HG03280 (cell line): ENCODE measurements around the gene LRCH4.
"Not testable (repeated sequence)": the region's sequence is repeated elsewhere in the genome, so short reads cannot be mapped to it uniquely, and the experiment has no call there.

Source experiments
- ATAC-seq: cut with Tn5 transposase; IDR thresholded peaks from one replicate; pipeline ENCODE4 v1.9.1; 2021; ENCODE audit warnings: mild to moderate bottlenecking, moderate library complexity; ENCODE audit not compliant: unreplicated experiment

Gene LRCH4

DNA sequence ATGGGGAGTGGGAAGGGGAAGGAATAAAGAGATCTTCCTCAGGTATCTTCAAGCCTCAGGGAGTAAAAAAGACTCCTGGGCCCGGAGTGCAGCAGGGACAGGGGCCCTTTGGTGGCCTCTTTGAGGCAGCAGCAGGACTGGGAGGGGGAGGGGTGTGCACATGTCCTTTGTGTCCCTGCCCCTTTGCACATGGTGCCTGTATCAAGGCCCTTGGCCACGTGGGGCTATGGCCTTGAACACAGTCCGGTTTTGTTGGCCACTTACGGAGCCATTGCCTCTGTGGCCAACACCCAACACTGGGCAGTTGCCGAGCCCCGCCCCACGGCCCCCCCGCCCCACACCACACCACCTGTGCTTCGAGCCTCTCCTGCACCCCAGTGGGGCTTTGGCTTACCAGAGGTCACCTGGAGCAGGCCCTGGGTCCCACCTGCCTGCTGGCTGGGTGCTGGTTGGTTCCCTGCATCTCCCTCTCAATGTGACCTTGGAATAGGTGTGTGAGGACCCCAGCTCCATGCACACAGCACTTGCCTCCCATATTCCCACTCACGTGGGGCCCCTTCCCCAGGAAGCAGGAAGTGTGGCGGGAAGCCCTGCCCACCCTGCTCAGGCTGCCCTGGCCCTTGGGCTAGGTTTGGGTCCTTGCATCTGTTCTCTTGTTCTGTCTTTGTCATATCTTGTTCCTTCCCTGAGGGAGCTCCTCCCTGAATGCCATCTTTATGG is 17.6 kb downstream of the LRCH4 start:
- no peak for ATAC-seq

DNA sequence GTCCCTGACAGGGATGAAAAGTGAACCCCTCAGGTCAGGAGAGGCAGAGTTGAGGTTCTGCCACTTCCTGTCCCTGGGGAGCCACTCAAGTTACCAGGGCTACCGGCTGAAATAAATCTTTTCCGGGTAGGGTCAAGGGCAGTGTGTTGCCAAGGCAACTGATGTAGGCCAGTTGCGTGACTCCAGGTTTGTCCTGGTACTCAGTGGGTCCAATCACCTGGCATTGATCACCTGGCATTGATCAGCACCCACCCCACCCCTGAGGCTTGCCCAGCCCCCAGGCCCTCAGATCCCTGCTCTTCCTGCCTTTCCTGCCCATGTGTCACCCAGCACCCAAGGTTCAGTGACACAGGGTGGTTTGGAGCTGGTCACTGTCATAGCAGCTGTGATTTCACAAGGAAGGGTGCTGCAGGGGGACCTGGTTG is 18.2 kb downstream of the LRCH4 start:
- no peak for ATAC-seq

DNA sequence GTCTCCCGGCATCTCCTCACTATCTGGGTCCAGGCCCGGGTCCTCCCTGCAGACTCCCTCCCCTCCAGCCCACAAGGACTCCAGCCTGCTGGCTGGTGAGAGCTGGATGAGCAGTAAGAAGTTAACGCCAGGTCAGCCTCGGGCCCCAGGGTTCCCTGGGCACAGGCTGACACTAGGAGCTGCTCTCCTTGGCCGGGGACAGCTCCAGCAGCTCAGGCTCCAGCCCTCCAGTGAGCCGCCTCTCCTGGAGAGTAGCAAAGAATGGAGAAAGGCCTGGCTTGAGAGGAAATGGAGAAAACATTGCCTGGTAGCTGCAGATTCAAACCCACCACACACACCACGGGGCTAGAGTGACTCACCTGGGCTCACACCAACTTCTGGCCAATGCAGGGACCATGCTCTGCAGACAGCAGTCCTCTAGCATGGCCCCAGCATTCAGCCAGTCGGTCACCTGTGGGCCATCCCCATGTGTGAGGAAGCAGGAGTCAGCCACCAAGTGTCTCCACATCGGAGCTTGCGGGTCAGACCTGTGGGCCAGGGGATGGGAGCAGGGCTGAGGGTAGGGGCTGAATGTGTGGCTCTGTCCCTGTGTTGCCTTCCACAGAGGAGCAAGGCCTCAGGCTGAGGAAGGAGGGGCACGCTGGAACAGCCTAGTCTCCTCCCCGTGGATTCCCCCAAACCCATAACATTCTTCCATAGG is 18.7 kb downstream of the LRCH4 start:
- no peak for ATAC-seq

DNA sequence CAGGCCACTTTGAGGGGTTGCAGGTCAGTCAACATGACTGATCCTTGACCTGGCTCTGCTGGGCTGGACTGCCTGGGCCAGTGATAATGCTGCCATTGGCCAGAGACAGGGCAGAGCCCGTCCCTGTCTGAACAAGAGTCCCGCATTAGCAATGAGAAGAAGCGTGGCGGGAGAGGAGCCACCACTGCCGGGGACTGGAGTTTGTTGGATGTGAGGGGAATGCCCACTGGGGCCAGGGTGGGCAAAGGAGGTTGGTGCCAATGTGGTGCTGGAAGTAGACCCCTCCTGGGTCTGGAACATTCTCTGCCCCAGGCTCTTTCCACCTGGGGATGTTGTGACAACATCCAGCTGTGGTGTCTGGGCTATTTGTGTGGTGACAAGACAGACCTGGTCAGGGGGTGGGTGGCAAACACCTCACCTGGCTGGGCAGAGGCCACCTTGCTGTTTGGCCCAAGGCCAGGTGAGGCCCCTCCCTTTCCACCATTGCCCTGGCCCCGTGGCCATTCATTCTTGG is 19.9 kb downstream of the LRCH4 start:
- no peak for ATAC-seq

DNA sequence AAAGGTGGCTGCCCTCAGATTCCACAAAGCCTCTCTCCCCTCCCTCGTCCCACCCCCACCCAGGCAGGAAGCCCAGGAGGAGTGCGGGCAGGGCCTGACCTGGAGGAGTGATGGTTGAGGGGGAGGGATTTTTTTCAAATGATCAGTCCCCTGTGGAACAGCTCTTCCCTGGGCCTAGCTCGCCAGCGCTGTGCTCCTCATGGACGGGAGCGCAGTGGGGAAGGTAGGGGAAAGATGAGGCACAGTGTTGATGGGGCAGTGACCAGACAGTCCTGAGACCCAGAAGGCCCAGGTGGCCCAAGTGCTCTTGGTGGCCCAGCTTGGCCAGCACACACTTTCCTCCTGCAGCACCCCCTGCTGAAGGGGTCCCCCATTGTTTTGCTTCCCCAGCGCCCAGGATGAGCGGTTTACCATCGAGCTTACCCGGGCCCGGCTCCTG is 20.8 kb downstream of the LRCH4 start:
- ATAC-seq: no peak

DNA sequence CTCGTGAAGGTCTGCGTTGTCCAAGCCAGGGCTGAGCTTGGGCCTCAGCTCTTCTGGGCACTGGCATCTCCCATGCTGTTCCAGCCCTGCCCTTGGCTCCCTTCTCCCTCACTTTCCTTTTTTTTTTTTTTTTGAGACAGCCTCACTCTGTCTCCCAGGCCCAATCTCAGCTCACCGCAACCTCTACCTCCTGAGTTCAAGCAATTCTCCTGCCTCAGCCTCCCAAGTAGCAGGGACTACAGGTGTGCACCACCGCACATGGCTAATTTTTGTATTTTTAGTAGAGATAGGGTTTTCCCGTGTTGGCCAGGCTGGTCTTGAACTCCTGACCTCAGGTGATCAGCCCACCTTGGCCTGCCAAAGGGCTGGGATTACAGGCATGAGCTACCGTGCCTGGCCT is 21.5 kb downstream of the LRCH4 start:
- ATAC-seq: not testable (repeated sequence)

DNA sequence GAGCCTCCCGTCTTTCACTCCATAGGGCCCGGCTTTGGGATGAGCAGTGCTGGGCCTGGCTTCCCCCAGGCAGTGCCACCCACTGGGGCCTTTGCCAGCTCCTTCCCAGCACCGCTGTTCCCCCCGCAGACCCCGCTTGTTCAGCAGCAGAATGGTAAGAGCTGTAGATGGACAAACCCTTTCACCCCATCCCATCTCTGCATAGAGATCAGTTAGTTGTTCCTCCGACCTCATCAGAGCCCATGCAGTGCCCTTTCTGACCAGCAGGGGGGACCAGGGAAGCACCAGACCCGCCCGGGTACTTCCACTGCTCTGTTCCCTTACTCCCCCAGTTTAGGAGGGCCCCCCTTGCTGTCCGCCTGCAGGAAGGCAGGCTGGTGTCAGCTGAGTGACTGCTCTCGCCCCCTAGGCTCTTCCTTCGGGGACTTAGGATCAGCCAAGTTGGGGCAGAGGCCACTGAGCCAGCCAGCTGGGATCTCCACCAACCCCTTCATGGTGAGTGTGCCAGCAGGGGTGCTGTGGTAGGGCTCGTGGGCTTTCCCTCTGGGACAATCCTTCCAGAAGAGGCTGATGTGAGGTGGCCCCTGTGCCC is 22.0 kb downstream of the LRCH4 start:
- no peak for ATAC-seq

DNA sequence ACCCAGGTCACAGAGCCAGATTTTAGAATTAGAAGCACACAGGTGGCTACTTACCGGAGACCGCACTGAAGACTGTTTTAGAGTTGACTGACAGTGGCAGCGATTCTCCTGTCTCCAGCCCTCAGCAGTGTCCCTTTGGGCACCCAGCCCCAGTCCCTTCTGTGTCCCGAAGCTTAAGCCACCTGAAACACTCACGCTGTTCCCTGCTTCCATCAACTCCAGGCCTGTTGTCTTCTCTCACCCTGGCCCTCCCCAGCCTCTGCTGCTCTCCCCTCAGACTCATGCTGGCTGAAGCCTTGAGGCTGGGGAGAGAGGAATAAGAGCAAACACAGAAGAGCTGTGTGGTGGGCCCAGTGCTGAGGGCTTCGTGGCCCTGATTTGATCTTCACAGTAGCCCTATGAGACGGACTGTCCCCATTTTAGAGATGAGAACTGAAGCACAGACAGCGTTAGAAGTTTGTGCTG is 22.8 kb downstream of the LRCH4 start:
- ATAC-seq: no peak

DNA sequence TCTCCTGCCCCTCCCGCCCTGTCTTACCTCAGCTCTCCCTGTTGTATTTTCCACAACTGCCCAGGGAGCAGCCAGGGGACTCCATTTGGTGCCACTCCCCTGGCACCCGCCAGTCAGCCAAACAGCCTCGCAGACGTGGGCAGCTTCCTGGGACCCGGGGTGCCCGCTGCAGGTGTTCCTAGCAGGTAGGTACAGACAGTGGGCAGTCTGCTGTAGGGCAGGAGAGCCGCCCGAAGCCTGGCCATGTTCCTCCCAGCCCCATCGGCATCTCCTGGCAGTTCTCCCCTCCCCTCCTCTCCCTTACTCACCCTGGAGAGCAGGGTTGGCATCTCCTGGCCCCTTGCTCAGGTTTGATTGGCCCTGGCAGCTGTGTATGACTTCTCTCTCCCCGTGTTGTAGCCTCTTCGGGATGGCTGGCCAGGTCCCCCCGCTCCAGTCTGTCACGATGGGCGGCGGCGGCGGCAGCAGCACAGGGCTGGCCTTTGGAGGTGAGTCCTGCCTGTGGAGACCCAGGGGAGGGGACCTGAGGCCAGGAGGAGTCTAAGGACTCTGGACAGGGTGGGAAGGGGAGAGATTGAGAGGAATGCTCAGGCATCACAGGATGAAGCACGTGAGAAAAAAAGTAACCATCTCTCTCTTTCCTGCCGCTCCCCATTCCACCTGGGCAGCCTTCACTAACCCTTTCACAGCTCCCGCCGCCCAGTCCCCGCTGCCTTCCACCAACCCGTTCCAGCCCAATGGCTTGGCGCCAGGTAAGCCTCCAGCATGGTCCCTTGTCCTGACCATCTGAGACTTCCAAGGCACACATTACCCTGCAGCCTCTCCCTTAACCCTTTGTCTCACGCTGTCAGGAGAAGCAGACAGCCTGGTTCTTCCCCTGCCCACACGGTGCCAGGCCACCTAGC is 23.5 kb downstream of the LRCH4 start:
- no peak for ATAC-seq

DNA sequence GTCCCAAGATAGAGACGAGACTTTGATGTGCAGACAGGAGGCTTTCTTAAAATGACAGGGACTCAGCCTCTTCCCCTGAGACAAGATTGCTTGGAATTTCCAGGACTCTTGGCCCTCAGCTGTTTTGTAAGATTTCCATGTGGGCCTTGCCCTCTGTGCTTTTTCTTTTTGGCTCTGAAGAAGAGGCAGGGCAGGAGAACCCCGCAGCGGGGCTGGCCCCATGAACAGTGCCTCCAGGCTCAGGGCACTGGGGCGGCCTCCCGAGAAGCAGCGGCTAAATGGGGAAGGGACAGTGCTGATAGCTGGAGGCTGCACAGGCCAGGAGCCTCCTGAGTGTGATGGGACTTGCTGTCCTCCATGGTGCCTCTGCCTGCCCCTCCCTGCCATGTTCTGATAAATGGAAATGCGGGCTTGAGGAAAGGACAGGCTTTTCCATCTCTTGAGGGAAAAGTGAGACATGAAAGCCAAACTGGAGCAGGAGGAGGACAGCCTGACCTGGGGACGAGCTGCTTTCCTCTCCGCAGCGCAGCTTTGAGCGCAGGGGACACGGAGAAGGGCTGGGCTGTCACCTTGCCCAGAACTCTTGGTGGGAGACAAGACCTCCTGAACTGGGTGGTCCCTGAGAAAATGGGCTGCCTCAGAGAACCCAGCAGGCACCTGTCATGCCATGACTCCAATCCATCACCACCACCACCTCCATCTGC is 24.3 kb downstream of the LRCH4 start:
- ATAC-seq: no peak

DNA sequence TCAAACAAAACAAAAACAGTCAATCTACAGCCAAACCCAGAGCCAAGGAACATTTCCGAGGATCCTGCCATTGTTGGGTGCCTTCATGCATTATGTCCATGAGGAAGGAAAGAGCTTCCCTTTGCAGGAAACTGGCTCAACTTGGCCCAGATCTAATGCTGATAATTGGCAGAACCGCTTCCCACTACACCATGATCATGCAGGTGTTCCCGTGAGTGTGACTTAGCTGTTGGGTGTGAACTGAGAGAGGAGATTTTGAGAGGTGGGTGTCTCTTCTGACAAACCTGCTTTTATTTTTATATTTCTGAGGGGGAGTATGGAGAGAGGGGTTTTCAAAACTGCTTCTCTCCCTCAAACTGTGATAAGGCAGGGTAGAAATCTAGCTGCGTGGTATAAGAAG is 26.8 kb downstream of the LRCH4 start:
- no peak for ATAC-seq

DNA sequence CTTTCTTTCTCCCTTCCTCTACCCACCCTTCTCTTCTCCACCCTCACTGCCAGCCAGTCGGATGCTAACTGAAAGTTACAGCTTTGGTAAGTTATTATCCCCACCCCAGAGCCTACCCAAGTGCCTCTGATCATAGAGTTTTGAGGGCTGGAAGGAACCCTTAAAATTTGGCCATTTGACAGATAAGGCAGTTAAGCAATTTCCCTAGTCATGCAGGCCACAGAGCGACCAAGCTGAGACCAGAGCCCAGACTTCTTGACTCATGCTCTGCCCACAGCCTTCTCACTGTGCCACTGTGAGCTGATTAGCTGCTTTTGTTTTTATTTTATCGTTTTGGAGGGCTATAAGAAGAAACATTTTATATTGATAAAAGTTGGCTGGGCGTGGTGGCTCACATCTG is 29.4 kb downstream of the LRCH4 start:
- no peak for ATAC-seq

DNA sequence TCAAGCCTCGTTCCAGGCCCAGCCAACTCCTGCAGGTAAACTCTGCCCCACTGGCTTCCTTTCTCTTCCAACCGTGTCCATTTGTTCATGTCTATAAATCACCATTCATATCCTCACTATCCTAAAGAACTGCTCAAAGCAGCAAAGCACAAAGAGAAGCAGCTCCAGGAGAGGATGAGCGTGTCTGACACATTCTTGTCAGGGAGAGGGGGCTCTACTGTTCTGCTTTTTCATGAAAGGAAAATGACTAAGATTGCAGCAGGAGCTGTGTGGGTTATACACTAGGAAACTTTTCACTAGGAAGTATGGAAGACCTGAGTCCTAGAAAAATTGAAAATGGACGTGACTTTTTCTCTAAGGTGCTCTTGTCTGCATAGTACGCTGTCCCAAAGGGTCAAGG is 30.2 kb downstream of the LRCH4 start:
- no peak for ATAC-seq

DNA sequence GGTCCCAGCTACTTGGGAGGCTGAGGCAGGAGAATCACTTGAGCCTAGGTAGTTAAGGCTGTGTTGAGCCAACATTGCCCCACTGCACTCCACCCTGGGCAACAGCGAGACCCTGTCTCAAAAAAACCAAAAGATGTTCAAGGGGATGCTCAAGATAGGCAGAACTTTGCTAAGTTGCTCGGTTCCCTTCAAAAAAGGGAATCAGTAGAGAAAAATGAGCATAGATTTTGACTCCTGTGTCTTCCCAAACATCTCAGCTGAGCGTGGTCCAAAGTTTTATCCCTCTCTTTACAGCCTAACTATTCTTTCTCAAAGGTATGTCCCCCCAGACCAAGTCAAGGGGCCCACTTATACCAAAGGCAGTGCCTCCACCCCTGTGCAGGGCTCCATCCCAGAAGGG is 32.9 kb downstream of the LRCH4 start:
- no peak for ATAC-seq

DNA sequence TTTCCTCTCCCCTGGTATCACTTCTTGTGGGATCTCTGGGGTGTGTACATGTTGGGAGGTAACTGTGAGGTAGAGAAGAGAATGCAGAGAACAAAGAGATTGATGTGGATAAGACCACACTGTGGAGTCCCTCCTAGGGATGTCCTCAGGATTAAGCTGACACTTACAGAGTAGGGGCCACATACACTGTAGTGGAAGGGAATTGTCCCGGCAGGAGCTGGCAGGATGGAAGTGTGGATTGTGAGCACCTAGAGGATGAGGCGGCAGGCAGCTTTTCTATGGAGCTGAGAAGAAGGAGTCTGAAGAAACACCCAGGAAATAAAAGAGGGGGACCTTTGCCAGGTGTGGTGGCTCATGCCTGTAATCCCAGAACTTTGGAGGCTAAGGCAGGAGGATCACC is 33.4 kb downstream of the LRCH4 start:
- ATAC-seq: no peak

DNA sequence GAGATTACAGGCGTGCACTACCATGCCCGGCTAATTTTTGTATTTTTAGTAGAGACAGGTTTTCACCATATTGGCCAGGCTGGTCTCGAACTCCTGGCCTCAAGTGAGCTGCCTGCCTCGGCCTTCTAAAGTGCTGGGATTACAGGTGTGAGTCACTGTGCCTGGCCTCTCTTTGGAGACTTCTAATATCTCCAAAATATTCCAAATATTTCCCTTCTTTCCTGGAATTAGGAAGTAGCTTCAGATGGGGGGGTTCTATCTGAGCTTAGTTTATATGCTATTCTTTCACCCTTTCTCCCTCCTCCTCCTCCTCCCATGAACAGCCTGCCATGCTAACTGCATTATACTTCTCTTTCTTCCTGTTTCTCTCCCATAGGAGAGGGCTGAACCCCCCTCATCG is 37.5 kb downstream of the LRCH4 start:
- not testable (repeated sequence) for ATAC-seq

DNA sequence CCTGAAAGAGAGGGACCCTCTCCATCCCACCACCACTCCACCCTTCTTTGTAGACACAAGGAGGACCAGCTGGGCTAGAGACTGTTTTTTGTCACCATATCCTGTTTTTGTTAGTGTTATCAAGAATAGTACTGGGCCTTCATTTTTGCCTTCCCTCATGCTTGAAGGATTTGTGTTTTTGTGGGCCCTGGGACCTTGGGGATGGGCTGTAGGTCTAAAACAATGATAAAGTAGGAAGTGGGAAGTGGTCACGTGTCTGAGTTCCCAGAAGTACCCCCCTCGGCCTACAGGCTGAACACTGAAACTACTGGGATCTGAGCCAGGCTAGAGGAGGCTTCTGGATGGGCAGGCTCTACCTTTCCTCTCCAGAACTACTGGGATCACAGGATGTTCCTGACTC is 38.1 kb downstream of the LRCH4 start:
- no peak for ATAC-seq

DNA sequence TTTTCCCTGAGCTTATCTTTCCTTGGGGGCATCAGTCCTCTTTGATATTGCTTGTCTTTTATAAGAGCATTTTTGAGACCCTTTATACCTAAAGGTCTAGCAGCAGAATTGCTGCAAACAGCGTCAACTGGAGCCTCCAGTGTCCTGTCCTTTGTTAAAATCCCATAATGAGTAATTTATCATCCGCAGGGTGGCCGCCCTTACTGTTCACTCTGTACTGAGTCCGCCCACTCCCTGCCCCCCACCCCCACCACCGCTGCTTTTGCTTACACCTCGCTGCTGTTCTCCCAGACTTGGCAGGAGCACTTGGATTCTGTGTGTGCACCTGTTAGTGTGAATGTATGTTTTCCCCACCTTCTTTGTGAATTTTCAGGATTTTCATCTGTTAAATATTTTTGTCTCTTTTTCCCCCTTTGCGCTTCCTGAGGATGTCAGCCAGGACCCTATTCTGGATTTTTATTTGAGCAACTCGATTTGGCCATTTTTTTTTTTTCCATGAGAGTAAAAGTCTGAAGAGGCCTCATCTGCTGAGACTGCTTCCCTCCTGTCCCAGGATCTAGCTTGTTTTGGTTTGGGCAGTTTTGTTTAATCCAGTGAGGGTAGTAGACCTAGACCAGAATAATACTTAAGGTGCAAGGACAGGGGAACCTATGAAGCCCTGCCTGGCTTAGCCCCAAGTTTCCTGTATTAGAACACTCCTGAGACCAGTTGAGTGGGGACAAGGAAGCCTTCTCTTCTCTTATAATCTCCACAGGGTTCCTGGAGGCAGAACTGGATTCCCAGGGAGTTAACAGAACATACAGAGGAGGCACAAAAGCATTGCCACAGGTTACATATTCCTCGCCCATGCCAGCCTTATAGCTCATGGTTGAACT is 38.8 kb downstream of the LRCH4 start:
- no peak for ATAC-seq
